GM12872 (cell line): ENCODE results near the gene SMYD3.

ENCODE experiments used
- CTCF ChIP-seq: IDR thresholded peaks from 3 replicates; pipeline ENCODE4 v1.5.1; 2011; ENCODE audit warnings: low read depth, mild to moderate bottlenecking, low read length, moderate library complexity; ENCODE audit not compliant: insufficient read depth

The SMYD3 gene

GRCh38 chr1:245786948-245787347, 720.1 kb downstream of the SMYD3 start:
- no peak for TF ChIP-seq CTCF

- peak; percentile 15; the same call in 1 of the 3 replicates for TF ChIP-seq CTCF
These were observed 727.0 kb downstream of the SMYD3 start for GRCh38 chr1:245779797-245780755.

- TF ChIP-seq CTCF: no peak
These were observed 729.3 kb downstream of the SMYD3 start for GRCh38 chr1:245777752-245778151.

- TF ChIP-seq CTCF: no peak
These were observed 730.3 kb downstream of the SMYD3 start for GRCh38 chr1:245776694-245777332.

GRCh38 chr1:245776139-245776538, 730.9 kb downstream of the SMYD3 start:
- no peak for TF ChIP-seq CTCF

- no peak for TF ChIP-seq CTCF
These were observed 732.9 kb downstream of the SMYD3 start for GRCh38 chr1:245774196-245774595.

GRCh38 chr1:245773344-245773743, 733.7 kb downstream of the SMYD3 start:
- TF ChIP-seq CTCF: no peak
